Neural cell (in vitro differentiated cells): ENCODE measurements around the gene CEMIP. TPM values are rescaled to one million over a fixed set of nuclear protein-coding genes. Genes with fewer than 3 reads are reported as not detected.

Experiments
- H2AFZ ChIP-seq: fragments of 200-600, 300-800 bp; sonication (generic), shearing (Covaris generic); 2 replicates; pipeline ENCODE4 v1.6.0; 2014; ENCODE audit warnings: low read depth, mild to moderate bottlenecking, antibody characterized with exemption, low read length, moderate library complexity
- H3F3A ChIP-seq: fragments of 200-600 bp; shearing (Covaris generic); 2 replicates; pipeline ENCODE4 v1.6.1; 2016; ENCODE audit warnings: mild to moderate bottlenecking, moderate library complexity, mixed read lengths, antibody characterized with exemption, low read length; ENCODE audit not compliant: insufficient read depth, poor library complexity, severe bottlenecking
- H3K27ac ChIP-seq: fragments of 200-600, 300-800 bp; sonication (generic), shearing (Covaris generic); 2 replicates; pipeline ENCODE4 v1.5.1; 2014; ENCODE audit warnings: mild to moderate bottlenecking, low read length, moderate library complexity
- H3K27me3 ChIP-seq: fragments of 300-800, 200-600 bp; sonication (generic), shearing (Covaris generic); 2 replicates; pipeline ENCODE4 v1.6.0; 2014; ENCODE audit warnings: mild to moderate bottlenecking, low read depth, low read length, moderate library complexity; ENCODE audit not compliant: insufficient read depth
- H3K36me3 ChIP-seq: fragments of 300-800, 200-600 bp; sonication (generic), shearing (Covaris generic); 2 replicates; pipeline ENCODE4 v1.5.1; 2014; ENCODE audit warnings: mild to moderate bottlenecking, antibody characterized with exemption, low read length, moderate library complexity; ENCODE audit not compliant: insufficient read depth
- H3K4me2 ChIP-seq: fragments of 300-800, 200-600 bp; sonication (generic), shearing (Covaris generic); 2 replicates; pipeline ENCODE4 v1.6.0; 2014; ENCODE audit warnings: mild to moderate bottlenecking, low read length
- H3K4me3 ChIP-seq: fragments of 300-800, 200-600 bp; sonication (generic), shearing (Covaris generic); 2 replicates; pipeline ENCODE4 v1.5.1; 2014; ENCODE audit warnings: mild to moderate bottlenecking, low read length, moderate library complexity
- H3K79me2 ChIP-seq: fragments of 200-600 bp; shearing (Covaris generic); replicated peaks from 2 replicates; pipeline ENCODE4 v1.6.0; 2014; ENCODE audit warnings: mild to moderate bottlenecking, low read length, moderate library complexity; ENCODE audit not compliant: insufficient read depth
- H3K9ac ChIP-seq: fragments of 300-800, 200-600 bp; sonication (generic), shearing (Covaris generic); 2 replicates; pipeline ENCODE4 v1.6.1; 2016; ENCODE audit warnings: mild to moderate bottlenecking, low read length, mixed read lengths
- H3K9me2 ChIP-seq: fragments of 200-600 bp; shearing (Covaris generic); 2 replicates; pipeline ENCODE4 v1.6.1; 2016; ENCODE audit warnings: mild to moderate bottlenecking, low read length, mixed read lengths; ENCODE audit not compliant: insufficient read depth
- H3K9me3 ChIP-seq: fragments of 200-600, 300-800 bp; sonication (generic), shearing (Covaris generic); 2 replicates; pipeline ENCODE4 v1.6.1; 2016; ENCODE audit warnings: mild to moderate bottlenecking, mixed run types, low read length, moderate library complexity, mixed read lengths
- H4K20me1 ChIP-seq: fragments of 200-600 bp; shearing (Covaris generic); 2 replicates; pipeline ENCODE4 v1.6.1; 2016; ENCODE audit warnings: mild to moderate bottlenecking, mixed run types; ENCODE audit not compliant: insufficient read depth
- CTCF ChIP-seq: fragments of 450-650 bp; IDR thresholded peaks from 2 replicates; pipeline ENCODE4 v1.5.1; 2014; ENCODE audit warnings: antibody characterized with exemption, mild to moderate bottlenecking, moderate library complexity; ENCODE audit not compliant: poor library complexity, severe bottlenecking
- EP300 ChIP-seq: fragments of 450-650 bp; conservative IDR thresholded peaks from 2 replicates; pipeline ENCODE4 v1.6.1; 2014; ENCODE audit warnings: antibody characterized with exemption, mild to moderate bottlenecking, moderate library complexity; ENCODE audit not compliant: poor library complexity, severe bottlenecking
- EZH2 ChIP-seq: fragments of 200-600, 300-800 bp; shearing (Covaris generic), sonication (generic); IDR thresholded peaks from 2 replicates; pipeline ENCODE4 v1.6.1; 2014; ENCODE audit warnings: antibody characterized with exemption, low read length, borderline replicate concordance, mild to moderate bottlenecking; ENCODE audit not compliant: insufficient read depth, poor library complexity, severe bottlenecking
- MXI1 ChIP-seq: fragments of 450-650 bp; conservative IDR thresholded peaks from 2 replicates; pipeline ENCODE4 v1.6.1; 2014; ENCODE audit warnings: antibody characterized with exemption, mild to moderate bottlenecking; ENCODE audit not compliant: poor library complexity, severe bottlenecking
- POLR2AphosphoS5 ChIP-seq: IDR thresholded peaks from 2 replicates; pipeline ENCODE4 v1.6.1; 2012
- RAD21 ChIP-seq: fragments of 450-650 bp; conservative IDR thresholded peaks from 2 replicates; pipeline ENCODE4 v1.6.1; 2014; ENCODE audit warnings: antibody characterized with exemption, mild to moderate bottlenecking, moderate library complexity
- SMC3 ChIP-seq: fragments of 450-650 bp; conservative IDR thresholded peaks from 2 replicates; pipeline ENCODE4 v1.6.1; 2014; ENCODE audit warnings: antibody characterized with exemption, mild to moderate bottlenecking, moderate library complexity; ENCODE audit not compliant: poor library complexity
- TAF1 ChIP-seq: IDR thresholded peaks from 2 replicates; pipeline ENCODE4 v1.6.1; 2012; ENCODE audit warnings: low read depth
- polyA plus RNA-seq: library from polyadenylated mRNA; depleted of rRNA; stranded (reverse); fragments of >200 nt; gene quantifications from 2 replicates; pipeline ENCODE4 v1.2.3, GENCODE V29; 2014
- TF ChIP-seq, protein P1 (sequence below): IDR thresholded peaks from 2 replicates; pipeline ENCODE4 v1.6.1; 2012; ENCODE audit warnings: borderline replicate concordance

The CEMIP gene
- polyA plus RNA-seq, 1 donor from 2014 or later, result 0.04 TPM

- H3K27me3 ChIP-seq, result no peaks in the 10 kb centered on the region
- TF ChIP-seq, protein P1, sequence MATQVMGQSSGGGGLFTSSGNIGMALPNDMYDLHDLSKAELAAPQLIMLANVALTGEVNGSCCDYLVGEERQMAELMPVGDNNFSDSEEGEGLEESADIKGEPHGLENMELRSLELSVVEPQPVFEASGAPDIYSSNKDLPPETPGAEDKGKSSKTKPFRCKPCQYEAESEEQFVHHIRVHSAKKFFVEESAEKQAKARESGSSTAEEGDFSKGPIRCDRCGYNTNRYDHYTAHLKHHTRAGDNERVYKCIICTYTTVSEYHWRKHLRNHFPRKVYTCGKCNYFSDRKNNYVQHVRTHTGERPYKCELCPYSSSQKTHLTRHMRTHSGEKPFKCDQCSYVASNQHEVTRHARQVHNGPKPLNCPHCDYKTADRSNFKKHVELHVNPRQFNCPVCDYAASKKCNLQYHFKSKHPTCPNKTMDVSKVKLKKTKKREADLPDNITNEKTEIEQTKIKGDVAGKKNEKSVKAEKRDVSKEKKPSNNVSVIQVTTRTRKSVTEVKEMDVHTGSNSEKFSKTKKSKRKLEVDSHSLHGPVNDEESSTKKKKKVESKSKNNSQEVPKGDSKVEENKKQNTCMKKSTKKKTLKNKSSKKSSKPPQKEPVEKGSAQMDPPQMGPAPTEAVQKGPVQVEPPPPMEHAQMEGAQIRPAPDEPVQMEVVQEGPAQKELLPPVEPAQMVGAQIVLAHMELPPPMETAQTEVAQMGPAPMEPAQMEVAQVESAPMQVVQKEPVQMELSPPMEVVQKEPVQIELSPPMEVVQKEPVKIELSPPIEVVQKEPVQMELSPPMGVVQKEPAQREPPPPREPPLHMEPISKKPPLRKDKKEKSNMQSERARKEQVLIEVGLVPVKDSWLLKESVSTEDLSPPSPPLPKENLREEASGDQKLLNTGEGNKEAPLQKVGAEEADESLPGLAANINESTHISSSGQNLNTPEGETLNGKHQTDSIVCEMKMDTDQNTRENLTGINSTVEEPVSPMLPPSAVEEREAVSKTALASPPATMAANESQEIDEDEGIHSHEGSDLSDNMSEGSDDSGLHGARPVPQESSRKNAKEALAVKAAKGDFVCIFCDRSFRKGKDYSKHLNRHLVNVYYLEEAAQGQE, result no peak
- TF ChIP-seq RAD21 (no peak), POLR2AphosphoS5 (no peak), EZH2 (no peak), MXI1 (no peak), EP300 (no peak), SMC3 (no peak), CTCF (no peak), TAF1 (no peak)
- no peak overlapping the region for H3K4me3 ChIP-seq
- no peak overlapping the region for H2AFZ ChIP-seq
- H3K27ac ChIP-seq, result no peak overlapping the region
- no peaks in the 10 kb centered on the region for H3K36me3 ChIP-seq
- H3K9me2 ChIP-seq, result no peaks in the 10 kb centered on the region
- peaks cover 3% of the 10 kb centered on the region for H3F3A ChIP-seq
- H3K79me2 ChIP-seq, result no peaks in the 10 kb centered on the region
- no peaks in the 10 kb centered on the region for H4K20me1 ChIP-seq
- H3K9me3 ChIP-seq, result no peaks in the 10 kb centered on the region
- no peak overlapping the region for H3K9ac ChIP-seq
- no peak overlapping the region for H3K4me2 ChIP-seq
These were observed 47.0 kb upstream of the CEMIP start for GRCh38 chr15:80732167-80732566.

- H3K4me3 ChIP-seq, result no peak overlapping the region
- no peak overlapping the region for H2AFZ ChIP-seq
- no peak for TF ChIP-seq RAD21
- no peak for TF ChIP-seq CTCF
- no peak for TF ChIP-seq TAF1
- TF ChIP-seq EZH2, result no peak
- no peak for TF ChIP-seq MXI1
- TF ChIP-seq, protein P1, result no peak
- TF ChIP-seq SMC3, result no peak
- TF ChIP-seq POLR2AphosphoS5, result no peak
- no peak for TF ChIP-seq EP300
- no peak overlapping the region for H3K9ac ChIP-seq
- H3F3A ChIP-seq, result peaks cover 3% of the 10 kb centered on the region
- H4K20me1 ChIP-seq, result no peaks in the 10 kb centered on the region
- no peaks in the 10 kb centered on the region for H3K9me3 ChIP-seq
- no peaks in the 10 kb centered on the region for H3K27me3 ChIP-seq
- no peaks in the 10 kb centered on the region for H3K9me2 ChIP-seq
- no peak overlapping the region for H3K27ac ChIP-seq
- no peaks in the 10 kb centered on the region for H3K36me3 ChIP-seq
- H3K4me2 ChIP-seq, result no peak overlapping the region
- H3K79me2 ChIP-seq, result no peaks in the 10 kb centered on the region
These were observed 46.4 kb upstream of the CEMIP start for GRCh38 chr15:80732818-80733217.
